Suprapubic skin (tissue), 4 donors: Measurements from ENCODE around the gene SLC43A3. TPM values are rescaled to one million over a fixed set of nuclear protein-coding genes. Genes with fewer than 3 reads are reported as not detected.
"Not testable (repeated sequence)": the region's sequence is repeated elsewhere in the genome, so short reads cannot be mapped to it uniquely, and the experiment has no call there.

ENCODE experiments used
- DNase-seq, 2 donors: peaks; one replicate each; pipeline ENCODE4 v3.0.0-alpha.2; 2019; ENCODE audit warnings: low spot score in 2 of 2
- H3K27ac ChIP-seq: fragments of 200-600 bp; sonication (generic); one replicate; pipeline ENCODE4 v1.5.1; 2019
- H3K27me3 ChIP-seq: fragments of 200-600 bp; sonication (generic); one replicate; pipeline ENCODE4 v1.5.1; 2019
- H3K36me3 ChIP-seq: fragments of 200-600 bp; sonication (generic); one replicate; pipeline ENCODE4 v1.5.1; 2019
- H3K4me1 ChIP-seq: fragments of 200-600 bp; sonication (generic); one replicate; pipeline ENCODE4 v1.5.1; 2019
- H3K4me3 ChIP-seq: fragments of 200-600 bp; sonication (generic); one replicate; pipeline ENCODE4 v1.5.1; 2019; ENCODE audit warnings: mild to moderate bottlenecking
- H3K9me3 ChIP-seq: fragments of 200-600 bp; sonication (generic); one replicate; pipeline ENCODE4 v1.5.1; 2019
- CTCF ChIP-seq, 2 donors: fragments of 200-600 bp in 1 of 2; fragments of 450-650 bp in 1 of 2; sonication (generic) in 1 of 2; IDR thresholded peaks; one replicate each; pipeline ENCODE4 v1.5.1; 2016 to 2019; ENCODE audit warnings: antibody characterized with exemption in 2 of 2, mild to moderate bottlenecking in 1 of 2, moderate library complexity in 1 of 2
- EP300 ChIP-seq: sonication (generic); formaldehyde crosslinking; IDR thresholded peaks from one replicate; pipeline ENCODE4 v1.6.1; 2017; ENCODE audit warnings: antibody characterized with exemption
- POLR2A ChIP-seq, 2 donors: fragments of 450-650 bp; IDR thresholded peaks; one replicate each; pipeline ENCODE4 v1.6.1; 2017; ENCODE audit warnings: antibody characterized with exemption in 2 of 2, mild to moderate bottlenecking in 2 of 2, moderate library complexity in 2 of 2
- POLR2AphosphoS5 ChIP-seq, 3 donors: sonication (generic); formaldehyde crosslinking; IDR thresholded peaks; one replicate each; pipeline ENCODE4 v1.6.1; 2017; ENCODE audit warnings: antibody characterized with exemption in 3 of 3
- WGBS: methylation state at CpG from one replicate; pipeline ENCODE4 v1.1.5; 2018; 5-methylcytosine and 5-hydroxymethylcytosine counted together
- total RNA-seq, 4 donors: library from RNA; depleted of rRNA; stranded (reverse); fragments of >200 nt; gene quantifications; one replicate each; pipeline ENCODE4 v1.1.0, GENCODE V29; 2016

SLC43A3 gene
- total RNA-seq, 4 donors from 2014 or later, result 44.5 to 70.4 (median 60.0) TPM

GRCh38 chr11:57446055-57446454 is 19.1 kb upstream of the SLC43A3 start:
- Histone ChIP-seq H3K36me3 (no peaks in the 10 kb centered on the region), H3K4me1 (no peaks in the 10 kb centered on the region), H3K27me3 (no peaks in the 10 kb centered on the region), H3K9me3 (no peaks in the 10 kb centered on the region), H3K4me3 (no peak overlapping the region), H3K27ac (no peak overlapping the region)
- TF ChIP-seq CTCF (IDR thresholded peaks at IDR 0.05), result no peak
- no peak for TF ChIP-seq EP300
- TF ChIP-seq POLR2AphosphoS5 (IDR thresholded peaks at IDR 0.05), result no peak
- TF ChIP-seq POLR2A (IDR thresholded peaks at IDR 0.05), result no peak
- no peak for DNase-seq
- WGBS, result 92% methylated on average over 1 of the region's 1 CpG

GRCh38 chr11:57445122-57445394 is 18.1 kb upstream of the SLC43A3 start:
- not testable (repeated sequence) for H3K4me3 ChIP-seq

GRCh38 chr11:57444362-57445121 is 17.6 kb upstream of the SLC43A3 start:
- Histone ChIP-seq H3K36me3 (no peaks in the 10 kb centered on the region), H3K27me3 (no peaks in the 10 kb centered on the region), H3K4me1 (no peaks in the 10 kb centered on the region), H3K9me3 (no peaks in the 10 kb centered on the region), H3K4me3 (no peak overlapping the region), H3K27ac (no peak overlapping the region)
- no peak for TF ChIP-seq POLR2A (IDR thresholded peaks at IDR 0.05)
- no peak for TF ChIP-seq POLR2AphosphoS5 (IDR thresholded peaks at IDR 0.05)
- no peak for TF ChIP-seq EP300
- TF ChIP-seq CTCF (IDR thresholded peaks at IDR 0.05), result no peak
- 75% methylated on average over 9 of the region's 9 CpGs for WGBS
- DNase-seq, result no peak

More at GRCh38 chr11:57445122-57445394, 18.1 kb upstream of the SLC43A3 start:
- DNase-seq, H3K36me3 ChIP-seq, H3K4me1 ChIP-seq, H3K27ac ChIP-seq, H3K27me3 ChIP-seq, H3K9me3 ChIP-seq: not testable (repeated sequence)
- WGBS, result 80% methylated on average over 9 of the region's 9 CpGs

- Histone ChIP-seq H3K9me3 (no peaks in the 10 kb centered on the region), H3K27ac (no peak overlapping the region), H3K4me3 (no peak overlapping the region), H3K36me3 (no peaks in the 10 kb centered on the region), H3K27me3 (no peaks in the 10 kb centered on the region), H3K4me1 (no peaks in the 10 kb centered on the region)
- TF ChIP-seq EP300, result no peak
- no peak for DNase-seq
- WGBS, result 91% methylated on average over 4 of the region's 4 CpGs
Observed at GRCh38 chr11:57440744-57441414, 14.0 kb upstream of the SLC43A3 start.

GRCh38 chr11:57439786-57440185 is 12.9 kb upstream of the SLC43A3 start:
- WGBS, result 78% methylated on average over 6 of the region's 6 CpGs
- Histone ChIP-seq H3K27me3 (no peaks in the 10 kb centered on the region), H3K4me1 (peaks cover 6% of the 10 kb centered on the region), H3K4me3 (no peak overlapping the region), H3K36me3 (no peaks in the 10 kb centered on the region), H3K27ac (no peak overlapping the region), H3K9me3 (no peaks in the 10 kb centered on the region)
- no peak for TF ChIP-seq POLR2A (IDR thresholded peaks at IDR 0.05)
- TF ChIP-seq EP300, result no peak
- TF ChIP-seq POLR2AphosphoS5 (IDR thresholded peaks at IDR 0.05), result no peak
- no peak for TF ChIP-seq CTCF (IDR thresholded peaks at IDR 0.05)
- DNase-seq, result no peak

GRCh38 chr11:57438345-57439285 is 11.7 kb upstream of the SLC43A3 start:
- no peak for DNase-seq
- H3K4me1 ChIP-seq, result peaks cover 15% of the 10 kb centered on the region
- H3K36me3 ChIP-seq, result no peaks in the 10 kb centered on the region
- TF ChIP-seq CTCF (IDR thresholded peaks at IDR 0.05) (no peak), POLR2A (IDR thresholded peaks at IDR 0.05) (no peak), EP300 (no peak)
- no peaks in the 10 kb centered on the region for H3K9me3 ChIP-seq
- no peak overlapping the region for H3K4me3 ChIP-seq
- WGBS, result 83% methylated on average over 11 of the region's 12 CpGs
- H3K27me3 ChIP-seq, result no peaks in the 10 kb centered on the region
- H3K27ac ChIP-seq, result no peak overlapping the region
